GM21526 (cell line): ENCODE results near the gene CDC5L.

Experiments
- ATAC-seq: cut with Tn5 transposase; IDR thresholded peaks from one replicate; pipeline ENCODE4 v1.9.1; 2021; ENCODE audit warnings: moderate library complexity; ENCODE audit not compliant: unreplicated experiment, low FRiP score

The CDC5L gene

GRCh38 chr6:44410363-44410762 is 22.9 kb downstream of the CDC5L start:
- no peak for ATAC-seq

- ATAC-seq = no peak
Measured at GRCh38 chr6:44411141-44411540, 23.6 kb downstream of the CDC5L start.

DNA sequence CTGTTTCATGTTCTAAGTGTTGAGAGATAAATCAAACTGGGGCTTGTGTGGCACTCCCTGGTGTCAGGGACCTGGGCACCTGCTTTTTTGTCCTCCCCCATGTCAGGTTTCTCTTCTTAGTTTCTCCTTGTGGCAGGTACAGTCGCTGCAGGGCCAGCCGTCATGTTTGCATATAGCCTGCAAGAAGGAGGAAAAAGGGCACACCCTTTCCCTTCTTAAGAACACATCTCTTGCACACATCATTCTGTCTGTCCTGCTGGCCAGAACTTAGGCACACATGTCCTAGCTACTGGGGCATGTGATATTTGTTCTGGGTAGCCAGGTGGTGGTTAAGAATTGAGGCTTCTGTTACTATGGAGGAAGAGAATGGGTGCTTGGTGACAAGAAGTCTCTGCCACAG is 27.9 kb downstream of the CDC5L start:
- ATAC-seq = no peak

GRCh38 chr6:44415873-44416502 is 28.5 kb downstream of the CDC5L start:
- no peak for ATAC-seq

- ATAC-seq = no peak
Measured at GRCh38 chr6:44422531-44422930, 35.0 kb downstream of the CDC5L start.

- ATAC-seq = no peak
Measured at GRCh38 chr6:44423306-44423705, 35.8 kb downstream of the CDC5L start.

- ATAC-seq = no peak
Measured at GRCh38 chr6:44425951-44426350, 38.4 kb downstream of the CDC5L start.

- ATAC-seq = no peak
Measured at GRCh38 chr6:44428682-44429081, 41.2 kb downstream of the CDC5L start.

DNA sequence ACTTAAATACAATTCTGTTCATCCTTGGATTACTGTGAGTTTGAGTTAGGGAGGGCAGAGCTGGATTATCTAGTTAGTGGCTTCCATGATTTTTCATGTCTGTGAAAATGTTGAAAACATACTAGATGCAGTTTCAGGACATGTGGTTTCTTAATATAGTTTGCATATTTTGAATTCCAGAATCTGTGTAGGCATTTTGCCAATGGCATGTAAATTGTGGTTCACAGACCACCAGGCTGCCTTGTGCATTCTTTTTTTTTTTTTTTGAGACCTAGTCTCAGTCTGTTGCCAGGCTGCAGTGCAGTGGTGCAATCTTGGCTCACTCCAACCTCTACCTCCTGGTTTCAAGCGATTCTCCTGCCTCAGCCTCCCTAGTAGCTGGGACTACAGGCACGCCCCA is 42.8 kb downstream of the CDC5L start:
- ATAC-seq = no peak

DNA sequence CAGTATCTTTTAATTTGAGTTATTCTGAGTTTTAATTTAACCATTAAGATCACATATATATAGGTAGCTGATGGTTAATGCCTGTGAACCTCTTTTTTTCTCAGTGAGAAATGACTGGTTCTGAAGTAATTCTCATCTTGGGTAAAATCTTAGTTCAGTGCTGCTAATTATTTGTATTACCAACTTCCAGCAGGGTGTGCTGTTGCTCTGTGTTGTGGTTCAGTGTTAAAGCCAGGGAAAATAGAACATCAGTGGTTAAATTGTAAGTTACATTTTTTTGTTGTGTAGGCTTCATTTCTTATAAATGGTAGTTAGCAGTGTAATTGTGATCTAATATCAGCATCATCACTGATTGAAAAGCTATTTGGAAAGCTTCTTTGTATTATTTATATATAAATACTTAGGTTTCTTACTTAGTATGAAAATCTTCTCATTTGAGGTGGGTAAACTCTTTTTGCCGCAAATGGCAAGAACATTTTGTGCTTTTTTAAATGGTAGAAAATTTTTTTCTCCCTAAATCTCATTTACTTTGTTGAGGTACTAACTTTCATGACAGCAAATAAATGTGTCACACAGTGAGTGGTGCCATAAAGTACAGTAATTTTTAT is 43.7 kb downstream of the CDC5L start:
- no peak for ATAC-seq

GRCh38 chr6:44432227-44432626 is 44.7 kb downstream of the CDC5L start:
- ATAC-seq = no peak

GRCh38 chr6:44432726-44433125 is 45.2 kb downstream of the CDC5L start:
- no peak for ATAC-seq

DNA sequence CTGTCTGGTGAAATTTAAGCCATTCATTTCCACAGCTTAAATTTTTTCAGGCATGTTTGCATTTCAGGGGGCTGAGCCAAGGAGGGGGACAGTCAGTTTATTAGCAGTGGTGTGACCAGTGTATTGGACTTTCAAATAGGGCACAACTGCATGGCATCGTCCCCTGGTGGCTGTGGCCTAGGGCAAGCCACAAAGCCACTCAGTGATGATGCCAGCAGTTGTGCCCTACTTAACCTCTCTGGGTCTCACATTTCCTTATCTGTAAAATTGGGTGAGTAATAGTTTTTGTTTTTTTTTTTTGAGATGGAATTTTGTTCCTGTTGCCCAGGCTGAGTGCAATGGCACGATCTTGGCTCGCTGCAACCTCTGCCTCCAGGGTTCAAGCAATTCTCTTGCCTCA is 48.0 kb downstream of the CDC5L start:
- ATAC-seq = no peak

GRCh38 chr6:44438827-44439226 is 51.3 kb downstream of the CDC5L start:
- no peak for ATAC-seq

DNA sequence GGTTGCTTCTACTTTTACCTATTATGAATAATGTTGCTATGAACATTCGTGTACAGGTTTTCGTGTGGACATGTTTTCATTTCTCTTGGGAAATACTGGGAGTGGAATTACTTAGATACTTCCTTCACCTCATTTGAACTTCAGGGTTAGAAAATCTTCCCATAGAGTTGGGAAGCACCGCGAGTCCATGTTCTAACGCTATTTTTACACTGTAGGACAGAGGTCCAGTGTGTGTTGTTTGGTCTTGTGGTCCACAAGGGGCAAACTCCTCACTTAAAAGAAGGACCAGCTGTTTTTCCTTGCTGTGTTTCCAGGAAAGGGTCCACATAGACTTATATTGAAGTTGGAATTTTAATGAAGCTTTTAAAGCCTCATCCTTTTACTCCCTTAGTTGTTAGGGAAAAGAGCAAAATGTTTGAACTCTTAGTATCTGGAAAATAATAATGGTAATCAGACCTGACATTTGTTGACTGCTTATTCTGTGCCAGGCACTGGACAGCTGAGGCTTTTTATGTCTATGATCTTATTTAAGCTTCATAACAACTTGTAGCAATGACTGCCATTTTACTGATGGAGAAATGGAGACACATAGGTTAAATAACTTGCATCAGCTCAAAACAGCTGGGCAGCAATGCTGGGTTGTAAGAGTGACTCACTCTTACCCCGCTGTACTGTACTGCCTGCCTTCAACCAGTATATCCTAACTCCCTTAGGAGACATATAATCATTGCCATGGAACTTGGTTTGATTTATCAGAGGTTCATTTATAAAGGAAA is 52.0 kb downstream of the CDC5L start:
- no peak for ATAC-seq

GRCh38 chr6:44441091-44441855 is 53.8 kb downstream of the CDC5L start:
- no peak for ATAC-seq

- no peak for ATAC-seq
Measured at GRCh38 chr6:44442236-44442635, 54.7 kb downstream of the CDC5L start.

- no peak for ATAC-seq
Measured at GRCh38 chr6:44442833-44443444, 55.4 kb downstream of the CDC5L start.

DNA sequence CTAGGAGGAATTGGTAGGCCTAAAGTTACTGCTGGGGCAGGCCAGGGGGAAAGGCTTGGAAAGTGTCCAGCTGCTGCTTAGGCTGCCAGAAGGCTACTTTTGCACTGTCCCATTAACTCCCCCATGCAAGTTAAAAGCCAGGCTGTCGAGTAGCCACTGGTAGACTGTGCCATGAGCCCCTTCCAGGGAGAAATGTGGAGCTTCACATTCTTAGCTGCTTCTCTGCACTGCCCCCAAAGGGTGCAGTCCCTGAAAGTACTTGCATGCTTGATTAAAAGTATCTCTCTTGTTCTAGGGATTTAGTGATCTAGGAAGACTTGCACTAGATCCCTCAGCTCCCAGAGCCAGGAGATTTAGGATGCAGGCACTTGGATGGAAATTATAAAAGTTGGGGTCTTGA is 57.3 kb downstream of the CDC5L start:
- no peak for ATAC-seq

DNA sequence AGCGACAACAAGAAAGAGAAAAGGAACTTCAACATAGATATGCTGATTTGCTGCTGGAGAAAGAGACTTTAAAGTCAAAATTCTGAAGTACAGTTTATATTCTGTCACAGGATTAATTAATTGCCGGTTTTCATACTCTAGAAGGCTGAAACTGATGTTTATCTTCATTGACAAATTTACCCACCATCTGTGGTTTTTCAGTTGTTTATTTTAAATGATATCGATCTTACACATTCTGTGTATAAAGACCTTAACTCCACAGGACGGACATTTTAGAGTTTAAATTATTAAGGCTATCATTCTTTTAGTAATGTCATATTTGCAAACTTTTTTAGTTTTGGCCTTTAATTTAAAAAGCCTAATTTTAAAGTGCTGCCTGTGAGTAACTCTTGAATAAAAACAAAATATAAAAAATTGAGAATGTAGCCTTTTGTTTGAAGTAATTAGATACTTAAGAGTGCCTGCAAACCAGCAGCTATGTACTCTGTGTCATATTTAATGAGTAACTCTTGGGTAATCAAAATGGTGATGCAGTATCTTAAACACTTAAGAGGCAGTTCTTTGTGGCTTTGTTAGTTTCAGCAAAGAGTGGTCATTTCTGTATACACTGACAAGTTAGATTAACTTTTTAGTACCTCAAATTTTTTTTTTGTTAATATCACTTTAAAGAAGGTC is 59.3 kb downstream of the CDC5L start:
- no peak for ATAC-seq
